H9 (cell line): ENCODE data around the gene CHST1. TPM values are rescaled to one million over a fixed set of nuclear protein-coding genes. Genes with fewer than 3 reads are reported as not detected.

Experiments used
- DNase-seq: peaks from one replicate; pipeline ENCODE4 v3.0.0-alpha.2; 2017
- H2AFZ ChIP-seq: one replicate; pipeline ENCODE4 v1.6.1; 2013; ENCODE audit warnings: mild to moderate bottlenecking, low read length, control low read depth, moderate library complexity
- H2AK5ac ChIP-seq: 2 replicates; pipeline ENCODE4 v1.6.1; 2013; ENCODE audit warnings: low read length, control low read depth, mixed read lengths; ENCODE audit not compliant: insufficient read length
- H2BK120ac ChIP-seq: one replicate; pipeline ENCODE4 v1.6.1; 2013; ENCODE audit warnings: low read depth, mild to moderate bottlenecking, low read length, control low read depth, inconsistent platforms; ENCODE audit not compliant: poor library complexity, severe bottlenecking
- H2BK12ac ChIP-seq: 2 replicates; pipeline ENCODE4 v1.6.1; 2013; ENCODE audit warnings: low read length, control low read depth, mixed read lengths, low read depth; ENCODE audit not compliant: insufficient read length
- H2BK15ac ChIP-seq: 2 replicates; pipeline ENCODE4 v1.6.1; 2013; ENCODE audit warnings: low read depth, low read length, control low read depth
- H2BK20ac ChIP-seq: one replicate; pipeline ENCODE4 v1.6.1; 2013; ENCODE audit warnings: low read depth, mild to moderate bottlenecking, low read length, control low read depth, inconsistent platforms; ENCODE audit not compliant: poor library complexity, severe bottlenecking
- H2BK5ac ChIP-seq: 2 replicates; pipeline ENCODE4 v1.6.1; 2013; ENCODE audit warnings: low read length, control low read depth, mixed read lengths; ENCODE audit not compliant: insufficient read length
- H3K14ac ChIP-seq: 2 replicates; pipeline ENCODE4 v1.6.1; 2013; ENCODE audit warnings: low read length, control low read depth; ENCODE audit not compliant: insufficient read depth
- H3K18ac ChIP-seq: 2 replicates; pipeline ENCODE4 v1.6.1; 2013; ENCODE audit warnings: low read depth, mild to moderate bottlenecking, mixed read lengths, low read length, control low read depth; ENCODE audit not compliant: insufficient read length
- H3K23ac ChIP-seq: 2 replicates; pipeline ENCODE4 v1.6.1; 2013; ENCODE audit warnings: low read length, control low read depth, mixed read lengths, low read depth; ENCODE audit not compliant: insufficient read length
- H3K23me2 ChIP-seq: 2 replicates; pipeline ENCODE4 v1.6.1; 2013; ENCODE audit warnings: low read depth, mild to moderate bottlenecking, mixed read lengths, low read length, control low read depth; ENCODE audit not compliant: insufficient read length, poor library complexity, severe bottlenecking
- H3K27ac ChIP-seq: 2 replicates; pipeline ENCODE4 v1.5.1; 2013; ENCODE audit warnings: low read length, control low read depth, mixed read lengths, low read depth; ENCODE audit not compliant: insufficient read length
- H3K27me3 ChIP-seq: 2 replicates; pipeline ENCODE4 v1.6.1; 2013; ENCODE audit warnings: low read length, control low read depth, inconsistent platforms; ENCODE audit not compliant: insufficient read depth
- H3K4ac ChIP-seq: 2 replicates; pipeline ENCODE4 v1.6.1; 2013; ENCODE audit warnings: low read depth, mild to moderate bottlenecking, control low read depth, inconsistent platforms, low read length, moderate library complexity
- H3K4me1 ChIP-seq: 2 replicates; pipeline ENCODE4 v1.6.1; 2013; ENCODE audit warnings: low read length, control low read depth, inconsistent platforms; ENCODE audit not compliant: insufficient read depth
- H3K4me2 ChIP-seq: 2 replicates; pipeline ENCODE4 v1.6.1; 2013; ENCODE audit warnings: low read length, control low read depth, mixed read lengths; ENCODE audit not compliant: insufficient read length, insufficient read depth
- H3K56ac ChIP-seq: 2 replicates; pipeline ENCODE4 v1.6.1; 2013; ENCODE audit warnings: low read depth, mild to moderate bottlenecking, mixed read lengths, low read length, control low read depth; ENCODE audit not compliant: insufficient read length
- H3K79me1 ChIP-seq: 2 replicates; pipeline ENCODE4 v1.6.1; 2013; ENCODE audit warnings: low read depth, mild to moderate bottlenecking, moderate library complexity, low read length, control low read depth, inconsistent platforms; ENCODE audit not compliant: insufficient read depth, poor library complexity, severe bottlenecking
- H3K79me2 ChIP-seq: 2 replicates; pipeline ENCODE4 v1.6.1; 2013; ENCODE audit warnings: low read length, control low read depth, inconsistent platforms; ENCODE audit not compliant: insufficient read depth
- H3K9ac ChIP-seq: 2 replicates; pipeline ENCODE4 v1.6.1; 2013; ENCODE audit warnings: low read length, control low read depth, mixed read lengths; ENCODE audit not compliant: insufficient read length; ENCODE audit errors: extremely low read depth
- H3K9me3 ChIP-seq: one replicate; pipeline ENCODE4 v1.6.1; 2013; ENCODE audit warnings: low read depth, low read length, inconsistent platforms; ENCODE audit not compliant: control insufficient read depth
- H3T11ph ChIP-seq: one replicate; pipeline ENCODE4 v1.6.1; 2013; ENCODE audit warnings: mild to moderate bottlenecking, low read length, control low read depth, inconsistent platforms
- H4K20me1 ChIP-seq: one replicate; pipeline ENCODE4 v1.6.1; 2013; ENCODE audit not compliant: control insufficient read depth, insufficient read length, insufficient read depth
- H4K5ac ChIP-seq: 2 replicates; pipeline ENCODE4 v1.6.1; 2013; ENCODE audit warnings: low read depth, mild to moderate bottlenecking, mixed read lengths, low read length, control low read depth; ENCODE audit not compliant: insufficient read length
- H4K8ac ChIP-seq: replicated peaks from 2 replicates; pipeline ENCODE4 v1.6.1; 2013; ENCODE audit warnings: low read length, control low read depth, mixed read lengths, low read depth; ENCODE audit not compliant: insufficient read length
- H4K91ac ChIP-seq: 2 replicates; pipeline ENCODE4 v1.6.1; 2013; ENCODE audit warnings: low read depth, mild to moderate bottlenecking, moderate library complexity, mixed read lengths, low read length, control low read depth; ENCODE audit not compliant: insufficient read length
- H3K27ac Mint-ChIP-seq, 3 experiments: 2 replicates in 2 of 3; 3 replicates in 1 of 3; pipeline ENCODE4 v1.8.0; 2020 to 2021; ENCODE audit warnings: mixed read lengths in 3 of 3, mild to moderate bottlenecking in 1 of 3, moderate library complexity in 1 of 3
- H3K27me3 Mint-ChIP-seq: 2 replicates; pipeline ENCODE4 v1.8.0; 2021; ENCODE audit warnings: low read depth, mild to moderate bottlenecking, moderate library complexity, mixed read lengths
- H3K36me3 Mint-ChIP-seq, 3 experiments: 2 replicates in 2 of 3; 3 replicates in 1 of 3; pipeline ENCODE4 v1.8.0; 2020 to 2021; ENCODE audit warnings: low read depth in 3 of 3, mixed read lengths in 3 of 3; ENCODE audit not compliant: insufficient read depth in 1 of 3
- H3K4me1 Mint-ChIP-seq, 2 experiments: 2 replicates each; pipeline ENCODE4 v1.8.0; 2020; ENCODE audit warnings: mixed read lengths in 2 of 2
- H3K4me3 Mint-ChIP-seq, 2 experiments: 2 replicates in 1 of 2; 3 replicates in 1 of 2; pipeline ENCODE4 v1.8.0; 2020 to 2021; ENCODE audit warnings: mild to moderate bottlenecking in 2 of 2, mixed read lengths in 2 of 2, moderate library complexity in 1 of 2
- H3K9me3 Mint-ChIP-seq, 2 experiments: 2 replicates in 1 of 2; 3 replicates in 1 of 2; pipeline ENCODE4 v1.8.0; 2020; ENCODE audit warnings: mild to moderate bottlenecking in 2 of 2, mixed read lengths in 2 of 2, moderate library complexity in 1 of 2
- WGBS: extraction: QIAGEN DNeasy Blood & Tissue Kit; methylation state at CpG from one replicate; pipeline ENCODE4 v1.1.7; 2013; ENCODE audit warnings: missing lambda C conversion rate, low lambda C conversion rate, mixed read lengths; ENCODE audit not compliant: insufficient read length; ENCODE audit errors: extremely low coverage; 5-methylcytosine and 5-hydroxymethylcytosine counted together
- total RNA-seq: library from RNA; stranded (reverse); gene quantifications from 2 replicates; pipeline ENCODE4 v1.2.1, GENCODE V29; 2021
- TF ChIP-seq, protein P1 (sequence below): fragments of 200-600 bp; sonication (generic); conservative IDR thresholded peaks from 3 replicates; pipeline ENCODE4 v1.8.0; 2021; ENCODE audit warnings: antibody characterized with exemption, mild to moderate bottlenecking

CHST1 gene
- total RNA-seq, 1 experiment from 2014 or later: 0.57 TPM

DNA sequence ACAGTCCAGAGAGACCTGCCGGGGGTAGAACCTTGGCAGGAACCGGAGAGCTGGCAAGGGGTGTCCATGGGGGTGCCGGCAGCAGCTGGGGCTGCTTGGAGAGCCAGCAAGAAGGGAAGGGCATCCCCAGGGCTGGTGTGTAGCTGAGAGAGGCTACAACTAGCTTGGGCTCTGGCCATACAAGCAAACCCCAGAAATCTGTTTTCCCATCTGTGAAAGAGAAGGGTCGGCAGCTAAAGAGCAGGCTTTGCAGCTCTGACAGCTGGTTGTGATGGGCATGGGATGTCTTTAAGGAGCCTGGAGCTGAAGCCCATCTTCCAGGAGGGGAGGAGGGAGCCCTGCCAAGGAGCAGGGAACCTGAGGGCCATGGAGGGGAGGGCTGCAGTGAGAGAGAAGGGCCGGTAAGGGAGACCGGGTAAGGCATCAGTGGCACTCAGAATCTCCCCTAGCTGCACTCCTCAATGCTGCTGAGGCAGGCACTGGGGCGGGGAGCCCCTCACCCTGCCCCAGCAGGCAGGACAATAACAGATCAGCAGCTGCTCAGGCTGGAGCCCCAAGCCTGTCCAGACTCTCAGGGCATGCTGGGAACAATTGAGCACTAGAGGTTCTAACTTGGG, 3.9 kb downstream of the CHST1 start:
- Mint-ChIP-seq H3K4me3 (no peak overlapping the region), H3K36me3 (no peaks in the 10 kb centered on the region; a peak in 1 of 7 replicates), H3K4me1 (peaks cover 30 to 40% of the 10 kb centered on the region in 2 experiments), H3K9me3 (no peaks in the 10 kb centered on the region), H3K27ac (no peak overlapping the region), H3K27me3 (peaks cover 60% of the 10 kb centered on the region)
- Histone ChIP-seq H2AFZ (no peak overlapping the region), H4K8ac (no peak overlapping the region), H3T11ph (no peak overlapping the region), H4K5ac (no peak overlapping the region), H2BK20ac (no peak overlapping the region), H3K4me1 (no peaks in the 10 kb centered on the region; the same call in 1 of the 2 replicates), H3K79me2 (no peaks in the 10 kb centered on the region), H3K4me2 (no peak overlapping the region), H3K27me3 (peaks cover 14% of the 10 kb centered on the region; the same call in 1 of the 2 replicates), H3K27ac (no peak overlapping the region), H3K9ac (no peak overlapping the region), H4K20me1 (no peaks in the 10 kb centered on the region), H3K56ac (no peak overlapping the region), H3K18ac (no peak overlapping the region), H2AK5ac (no peak overlapping the region), H4K91ac (no peak overlapping the region), H2BK15ac (no peak overlapping the region), H3K79me1 (no peaks in the 10 kb centered on the region), H3K23ac (no peak overlapping the region), H2BK12ac (no peak overlapping the region), H3K14ac (no peak overlapping the region; the same call in 1 of the 2 replicates), H3K23me2 (peaks cover 10% of the 10 kb centered on the region), H3K4ac (no peak overlapping the region), H2BK120ac (no peak overlapping the region), H2BK5ac (no peak overlapping the region), H3K9me3 (no peaks in the 10 kb centered on the region)
- DNase-seq: no peak
- TF ChIP-seq, protein P1, sequence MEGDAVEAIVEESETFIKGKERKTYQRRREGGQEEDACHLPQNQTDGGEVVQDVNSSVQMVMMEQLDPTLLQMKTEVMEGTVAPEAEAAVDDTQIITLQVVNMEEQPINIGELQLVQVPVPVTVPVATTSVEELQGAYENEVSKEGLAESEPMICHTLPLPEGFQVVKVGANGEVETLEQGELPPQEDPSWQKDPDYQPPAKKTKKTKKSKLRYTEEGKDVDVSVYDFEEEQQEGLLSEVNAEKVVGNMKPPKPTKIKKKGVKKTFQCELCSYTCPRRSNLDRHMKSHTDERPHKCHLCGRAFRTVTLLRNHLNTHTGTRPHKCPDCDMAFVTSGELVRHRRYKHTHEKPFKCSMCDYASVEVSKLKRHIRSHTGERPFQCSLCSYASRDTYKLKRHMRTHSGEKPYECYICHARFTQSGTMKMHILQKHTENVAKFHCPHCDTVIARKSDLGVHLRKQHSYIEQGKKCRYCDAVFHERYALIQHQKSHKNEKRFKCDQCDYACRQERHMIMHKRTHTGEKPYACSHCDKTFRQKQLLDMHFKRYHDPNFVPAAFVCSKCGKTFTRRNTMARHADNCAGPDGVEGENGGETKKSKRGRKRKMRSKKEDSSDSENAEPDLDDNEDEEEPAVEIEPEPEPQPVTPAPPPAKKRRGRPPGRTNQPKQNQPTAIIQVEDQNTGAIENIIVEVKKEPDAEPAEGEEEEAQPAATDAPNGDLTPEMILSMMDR: no peak
- WGBS: no CpG with 5 or more reads among the region's 7 CpGs
